Astrocyte (in vitro differentiated cells and primary cell): Measurements from ENCODE around the gene ARID5B. TPM values are rescaled to one million over a fixed set of nuclear protein-coding genes. Genes with fewer than 3 reads are reported as not detected.
"Not testable (repeated sequence)": the region's sequence is repeated elsewhere in the genome, so short reads cannot be mapped to it uniquely, and the experiment has no call there.

ENCODE experiments used
- DNase-seq: peaks from one replicate; pipeline ENCODE4 v3.0.0-alpha.2; 2010; ENCODE audit warnings: low read depth
- FAIRE-seq: peaks from 2 replicates; lab custom pipeline; 2011; peaks lifted over from hg19 to GRCh38; lab: Jason Lieb, UNC
- H2AFZ ChIP-seq: 2 replicates; pipeline ENCODE4 v1.6.0; 2012; ENCODE audit warnings: low read depth, low read length, inconsistent platforms
- H3K27ac ChIP-seq: 2 replicates; pipeline ENCODE4 v1.5.1; 2011; ENCODE audit warnings: low read depth, low read length, inconsistent platforms
- H3K27me3 ChIP-seq: 2 replicates; pipeline ENCODE4 v1.6.0; 2011; ENCODE audit warnings: low read length, inconsistent platforms; ENCODE audit not compliant: insufficient read depth
- H3K36me3 ChIP-seq: 2 replicates; pipeline ENCODE4 v1.5.1; 2011; ENCODE audit warnings: low read length, inconsistent platforms; ENCODE audit not compliant: insufficient read depth
- H3K4me1 ChIP-seq: 2 replicates; pipeline ENCODE4 v1.5.1; 2011; ENCODE audit warnings: low read length, inconsistent platforms; ENCODE audit not compliant: insufficient read depth
- H3K4me2 ChIP-seq: 2 replicates; pipeline ENCODE4 v1.6.0; 2012; ENCODE audit warnings: low read length, inconsistent platforms
- H3K4me3 ChIP-seq: 2 replicates; pipeline ENCODE4 v1.5.1; 2011; ENCODE audit warnings: low read depth, mild to moderate bottlenecking, low read length, inconsistent platforms; ENCODE audit not compliant: insufficient read depth
- H3K79me2 ChIP-seq: 2 replicates; pipeline ENCODE4 v1.6.0; 2012; ENCODE audit warnings: mild to moderate bottlenecking, low read length, inconsistent platforms; ENCODE audit not compliant: insufficient read depth
- H3K9ac ChIP-seq: 2 replicates; pipeline ENCODE4 v1.6.0; 2012; ENCODE audit warnings: mild to moderate bottlenecking, low read length, inconsistent platforms
- H3K9me3 ChIP-seq: 2 replicates; pipeline ENCODE4 v1.5.1; 2012; ENCODE audit warnings: low read depth, mild to moderate bottlenecking, low read length, inconsistent platforms; ENCODE audit not compliant: insufficient read depth
- H4K20me1 ChIP-seq: 2 replicates; pipeline ENCODE4 v1.6.0; 2012; ENCODE audit warnings: low read length, inconsistent platforms; ENCODE audit not compliant: insufficient read depth
- H3K27ac Mint-ChIP-seq: one replicate; pipeline ENCODE4 v1.8.0; 2021; ENCODE audit warnings: mild to moderate bottlenecking, mixed read lengths; ENCODE audit not compliant: unreplicated experiment
- H3K27me3 Mint-ChIP-seq: one replicate; pipeline ENCODE4 v1.8.0; 2021; ENCODE audit warnings: low read depth, mixed read lengths; ENCODE audit not compliant: unreplicated experiment
- H3K36me3 Mint-ChIP-seq: one replicate; pipeline ENCODE4 v1.8.0; 2021; ENCODE audit warnings: low read depth, mixed read lengths; ENCODE audit not compliant: unreplicated experiment
- H3K4me1 Mint-ChIP-seq: one replicate; pipeline ENCODE4 v1.8.0; 2021; ENCODE audit warnings: low read depth, mixed read lengths; ENCODE audit not compliant: unreplicated experiment
- H3K4me3 Mint-ChIP-seq: one replicate; pipeline ENCODE4 v1.8.0; 2021; ENCODE audit warnings: mild to moderate bottlenecking, moderate library complexity, mixed read lengths; ENCODE audit not compliant: unreplicated experiment
- H3K9me3 Mint-ChIP-seq: one replicate; pipeline ENCODE4 v1.8.0; 2021; ENCODE audit warnings: mild to moderate bottlenecking, mixed read lengths; ENCODE audit not compliant: unreplicated experiment
- CTCF ChIP-seq: IDR thresholded peaks from 2 replicates; pipeline ENCODE4 v1.5.1; 2011; ENCODE audit warnings: low read depth, mild to moderate bottlenecking, inconsistent platforms, low read length, moderate library complexity; ENCODE audit not compliant: insufficient read depth
- EZH2 ChIP-seq: IDR thresholded peaks from 2 replicates; pipeline ENCODE4 v1.6.1; 2012; ENCODE audit warnings: mild to moderate bottlenecking, low read length, inconsistent platforms; ENCODE audit not compliant: insufficient read depth
- total RNA-seq: library from RNA; stranded (reverse); gene quantifications from 2 replicates; pipeline ENCODE4 v1.2.1, GENCODE V29; 2021

ARID5B gene
- total RNA-seq, 1 donor from 2014 or later = 66.0 TPM

- Histone ChIP-seq H3K9ac (no peak overlapping the region), H3K9me3 (no peaks in the 10 kb centered on the region), H3K4me3 (no peak overlapping the region), H2AFZ (no peak overlapping the region), H3K4me2 (peak overlapping the region; percentile 54), H3K79me2 (peaks cover 27% of the 10 kb centered on the region), H3K27me3 (no peaks in the 10 kb centered on the region), H4K20me1 (peaks cover 16% of the 10 kb centered on the region), H3K36me3 (no peaks in the 10 kb centered on the region), H3K4me1 (peaks cover 23% of the 10 kb centered on the region), H3K27ac (peak overlapping the region; percentile 22)
- TF ChIP-seq EZH2 (no peak), CTCF (no peak)
- peaks cover 2% of the 10 kb centered on the region for H3K9me3 Mint-ChIP-seq
- DNase-seq (peak; percentile 80), FAIRE-seq (peak; percentile 84)
- peaks cover 11% of the 10 kb centered on the region for H3K36me3 Mint-ChIP-seq
- H3K27me3 Mint-ChIP-seq = no peaks in the 10 kb centered on the region
- H3K4me1 Mint-ChIP-seq = peaks cover 33% of the 10 kb centered on the region
- H3K4me3 Mint-ChIP-seq = no peak overlapping the region
- H3K27ac Mint-ChIP-seq = peak overlapping the region; percentile 21
Measured at GRCh38 chr10:61975391-61975932, 74.0 kb downstream of the ARID5B start.

- Mint-ChIP-seq H3K4me1 (peaks cover 30% of the 10 kb centered on the region), H3K36me3 (peaks cover 13% of the 10 kb centered on the region)
- DNase-seq, H3K4me3 ChIP-seq, H3K9me3 Mint-ChIP-seq, H2AFZ ChIP-seq, H3K9me3 ChIP-seq, FAIRE-seq, H3K4me2 ChIP-seq, H3K27ac ChIP-seq, H3K36me3 ChIP-seq, H3K4me3 Mint-ChIP-seq, H3K27ac Mint-ChIP-seq, H3K27me3 Mint-ChIP-seq, H3K9ac ChIP-seq, H3K27me3 ChIP-seq: not testable (repeated sequence)
- Histone ChIP-seq H3K4me1 (peaks cover 21% of the 10 kb centered on the region), H3K79me2 (peaks cover 37% of the 10 kb centered on the region), H4K20me1 (peaks cover 28% of the 10 kb centered on the region)
Measured at GRCh38 chr10:61976951-61977721, 75.6 kb downstream of the ARID5B start.

GRCh38 chr10:61978965-61979364 lies 77.5 kb downstream of the ARID5B start:
- no peaks in the 10 kb centered on the region for H3K36me3 ChIP-seq
- no peak overlapping the region for H2AFZ ChIP-seq
- no peak overlapping the region for H3K4me3 ChIP-seq
- H3K79me2 ChIP-seq = peaks cover 30% of the 10 kb centered on the region
- DNase-seq = no peak
- no peaks in the 10 kb centered on the region for H3K27me3 ChIP-seq
- H4K20me1 ChIP-seq = peaks cover 22% of the 10 kb centered on the region
- Mint-ChIP-seq H3K36me3 (peaks cover 13% of the 10 kb centered on the region), H3K4me3 (no peak overlapping the region), H3K27me3 (no peaks in the 10 kb centered on the region), H3K9me3 (peaks cover 2% of the 10 kb centered on the region), H3K27ac (no peak overlapping the region), H3K4me1 (peaks cover 21% of the 10 kb centered on the region)
- H3K4me2 ChIP-seq = no peak overlapping the region
- H3K27ac ChIP-seq = no peak overlapping the region
- TF ChIP-seq CTCF = no peak
- TF ChIP-seq EZH2 = no peak
- H3K9me3 ChIP-seq = no peaks in the 10 kb centered on the region
- peaks cover 14% of the 10 kb centered on the region for H3K4me1 ChIP-seq
- FAIRE-seq = no peak
- no peak overlapping the region for H3K9ac ChIP-seq
